COLO829 (cell line): ENCODE measurements around the gene NUMBL.
"Not testable (repeated sequence)": the region's sequence is repeated elsewhere in the genome, so short reads cannot be mapped to it uniquely, and the experiment has no call there.

Source experiments
- DNase-seq: peaks from one replicate; pipeline ENCODE4 v3.0.0; 2012; ENCODE audit warnings: low spot score

Gene NUMBL

GRCh38 chr19:40629346-40629745, 61.1 kb downstream of the NUMBL start:
- no peak for DNase-seq

GRCh38 chr19:40627486-40628279, 62.8 kb downstream of the NUMBL start:
- no peak for DNase-seq

- no peak for DNase-seq
Measured at GRCh38 chr19:40626918-40627317, 63.5 kb downstream of the NUMBL start.

GRCh38 chr19:40625406-40626120, 64.9 kb downstream of the NUMBL start:
- DNase-seq, result no peak

GRCh38 chr19:40624369-40625153, 65.9 kb downstream of the NUMBL start:
- not testable (repeated sequence) for DNase-seq

GRCh38 chr19:40623403-40624251, 66.8 kb downstream of the NUMBL start:
- DNase-seq, result peak; percentile 81

GRCh38 chr19:40622773-40623075, 67.7 kb downstream of the NUMBL start:
- DNase-seq, result no peak

GRCh38 chr19:40621966-40622772, 68.3 kb downstream of the NUMBL start:
- no peak for DNase-seq

GRCh38 chr19:40621283-40621682, 69.2 kb downstream of the NUMBL start:
- DNase-seq, result no peak

- DNase-seq, result no peak
Measured at GRCh38 chr19:40620161-40620485, 70.3 kb downstream of the NUMBL start.

GRCh38 chr19:40619333-40620160, 70.9 kb downstream of the NUMBL start:
- no peak for DNase-seq

- DNase-seq, result no peak
Measured at GRCh38 chr19:40617961-40618360, 72.5 kb downstream of the NUMBL start.

- no peak for DNase-seq
Measured at GRCh38 chr19:40616941-40617340, 73.5 kb downstream of the NUMBL start.

- DNase-seq, result no peak
Measured at GRCh38 chr19:40616178-40616577, 74.3 kb downstream of the NUMBL start.
